Activated T-cell treated with anti-CD3 and anti-CD28 coated beads, Interleukin-2, amount 50 U/mL, for 24 hours (primary cell): ENCODE measurements around the gene WIPF2.
"Not testable (repeated sequence)": the region's sequence is repeated elsewhere in the genome, so short reads cannot be mapped to it uniquely, and the experiment has no call there.

Experiments used
- DNase-seq: peaks from one replicate; pipeline ENCODE4 v3.0.0-alpha.2; 2020
- H3K27ac Mint-ChIP-seq: 2 replicates; pipeline ENCODE4 v1.8.0; 2020; ENCODE audit warnings: mild to moderate bottlenecking, mixed read lengths
- H3K27me3 Mint-ChIP-seq: 2 replicates; pipeline ENCODE4 v1.8.0; 2020; ENCODE audit warnings: mixed read lengths
- H3K36me3 Mint-ChIP-seq: 2 replicates; pipeline ENCODE4 v1.8.0; 2020; ENCODE audit warnings: low read depth, mixed read lengths
- H3K4me1 Mint-ChIP-seq: 2 replicates; pipeline ENCODE4 v1.8.0; 2020; ENCODE audit warnings: low read depth, mixed read lengths
- H3K4me3 Mint-ChIP-seq: 2 replicates; pipeline ENCODE4 v1.8.0; 2020; ENCODE audit warnings: mild to moderate bottlenecking, moderate library complexity, mixed read lengths
- H3K9me3 Mint-ChIP-seq: 2 replicates; pipeline ENCODE4 v1.8.0; 2020; ENCODE audit warnings: mixed read lengths

The WIPF2 gene

GRCh38 chr17:40181205-40181604 is 37.9 kb upstream of the WIPF2 start:
- DNase-seq = no peak
- Mint-ChIP-seq H3K9me3 (no peaks in the 10 kb centered on the region), H3K36me3 (peaks cover 12% of the 10 kb centered on the region), H3K4me1 (peaks cover 13% of the 10 kb centered on the region), H3K27me3 (no peaks in the 10 kb centered on the region), H3K27ac (no peak overlapping the region), H3K4me3 (no peak overlapping the region)

GRCh38 chr17:40182606-40183005 is 36.5 kb upstream of the WIPF2 start:
- H3K4me3 Mint-ChIP-seq = no peak overlapping the region
- H3K27me3 Mint-ChIP-seq = no peaks in the 10 kb centered on the region
- H3K4me1 Mint-ChIP-seq = peaks cover 3% of the 10 kb centered on the region
- H3K36me3 Mint-ChIP-seq = peaks cover 2% of the 10 kb centered on the region
- no peaks in the 10 kb centered on the region for H3K9me3 Mint-ChIP-seq
- DNase-seq = no peak
- H3K27ac Mint-ChIP-seq = no peak overlapping the region

GRCh38 chr17:40187238-40187637 is 31.9 kb upstream of the WIPF2 start:
- Mint-ChIP-seq H3K4me1 (peaks cover 10% of the 10 kb centered on the region), H3K9me3 (no peaks in the 10 kb centered on the region), H3K27ac (peak overlapping the region; percentile 5), H3K36me3 (peaks cover 2% of the 10 kb centered on the region), H3K4me3 (no peak overlapping the region), H3K27me3 (peaks cover 2% of the 10 kb centered on the region)
- DNase-seq = no peak

GRCh38 chr17:40188694-40189093 is 30.4 kb upstream of the WIPF2 start:
- no peak overlapping the region for H3K4me3 Mint-ChIP-seq
- H3K36me3 Mint-ChIP-seq = peaks cover 9% of the 10 kb centered on the region
- no peak for DNase-seq
- no peak overlapping the region for H3K27ac Mint-ChIP-seq
- H3K4me1 Mint-ChIP-seq = peaks cover 10% of the 10 kb centered on the region
- peaks cover 2% of the 10 kb centered on the region for H3K27me3 Mint-ChIP-seq
- H3K9me3 Mint-ChIP-seq = no peaks in the 10 kb centered on the region

- peaks cover 11% of the 10 kb centered on the region for H3K36me3 Mint-ChIP-seq
- DNase-seq = peak; percentile 47
- no peak overlapping the region for H3K27ac Mint-ChIP-seq
- H3K27me3 Mint-ChIP-seq = peaks cover 2% of the 10 kb centered on the region
- peaks cover 10% of the 10 kb centered on the region for H3K4me1 Mint-ChIP-seq
- H3K9me3 Mint-ChIP-seq = no peaks in the 10 kb centered on the region
- peak overlapping the region; percentile 84 for H3K4me3 Mint-ChIP-seq
These were observed 28.7 kb upstream of the WIPF2 start for GRCh38 chr17:40190197-40191021.

GRCh38 chr17:40191237-40192208 is 27.6 kb upstream of the WIPF2 start:
- Mint-ChIP-seq H3K4me3 (peak overlapping the region; percentile 84), H3K27me3 (peaks cover 2% of the 10 kb centered on the region), H3K4me1 (peaks cover 10% of the 10 kb centered on the region), H3K27ac (peak overlapping the region; percentile 71), H3K9me3 (no peaks in the 10 kb centered on the region), H3K36me3 (peaks cover 11% of the 10 kb centered on the region)
- DNase-seq = peak; percentile 80

GRCh38 chr17:40192961-40193360 is 26.1 kb upstream of the WIPF2 start:
- Mint-ChIP-seq H3K4me3 (no peak overlapping the region), H3K27ac (no peak overlapping the region), H3K9me3 (no peaks in the 10 kb centered on the region), H3K36me3 (peaks cover 11% of the 10 kb centered on the region), H3K27me3 (peaks cover 10% of the 10 kb centered on the region), H3K4me1 (peaks cover 10% of the 10 kb centered on the region)
- DNase-seq = no peak

GRCh38 chr17:40194821-40195220 is 24.3 kb upstream of the WIPF2 start:
- DNase-seq = no peak
- no peaks in the 10 kb centered on the region for H3K9me3 Mint-ChIP-seq
- H3K36me3 Mint-ChIP-seq = peaks cover 11% of the 10 kb centered on the region
- peaks cover 10% of the 10 kb centered on the region for H3K4me1 Mint-ChIP-seq
- H3K27ac Mint-ChIP-seq = no peak overlapping the region
- H3K27me3 Mint-ChIP-seq = peaks cover 16% of the 10 kb centered on the region
- no peak overlapping the region for H3K4me3 Mint-ChIP-seq

GRCh38 chr17:40197550-40197949 is 21.6 kb upstream of the WIPF2 start:
- no peak for DNase-seq
- Mint-ChIP-seq H3K4me1 (peaks cover 4% of the 10 kb centered on the region), H3K27me3 (peaks cover 14% of the 10 kb centered on the region), H3K36me3 (peaks cover 9% of the 10 kb centered on the region), H3K27ac (no peak overlapping the region), H3K4me3 (no peak overlapping the region), H3K9me3 (no peaks in the 10 kb centered on the region)

- peak; percentile 47 for DNase-seq
- not testable (repeated sequence) for H3K27ac Mint-ChIP-seq, H3K9me3 Mint-ChIP-seq, H3K4me1 Mint-ChIP-seq, H3K36me3 Mint-ChIP-seq
- peak overlapping the region; percentile 62 for H3K4me3 Mint-ChIP-seq
- H3K27me3 Mint-ChIP-seq = peaks cover 14% of the 10 kb centered on the region
These were observed 21.1 kb upstream of the WIPF2 start for GRCh38 chr17:40197965-40198456.

GRCh38 chr17:40198576-40198975 is 20.5 kb upstream of the WIPF2 start:
- Mint-ChIP-seq H3K36me3 (peaks cover 3% of the 10 kb centered on the region), H3K4me1 (peaks cover 4% of the 10 kb centered on the region), H3K9me3 (no peaks in the 10 kb centered on the region), H3K27ac (no peak overlapping the region), H3K27me3 (peaks cover 14% of the 10 kb centered on the region), H3K4me3 (peak overlapping the region; percentile 62)
- no peak for DNase-seq

- peaks cover 4% of the 10 kb centered on the region for H3K4me1 Mint-ChIP-seq
- H3K27ac Mint-ChIP-seq = no peak overlapping the region
- H3K36me3 Mint-ChIP-seq = no peaks in the 10 kb centered on the region
- peaks cover 4% of the 10 kb centered on the region for H3K27me3 Mint-ChIP-seq
- DNase-seq = no peak
- H3K4me3 Mint-ChIP-seq = no peak overlapping the region
- H3K9me3 Mint-ChIP-seq = no peaks in the 10 kb centered on the region
These were observed 16.0 kb upstream of the WIPF2 start for GRCh38 chr17:40203131-40203530.

GRCh38 chr17:40206193-40206592 is 12.9 kb upstream of the WIPF2 start:
- not testable (repeated sequence) for H3K36me3 Mint-ChIP-seq, H3K4me1 Mint-ChIP-seq, H3K27me3 Mint-ChIP-seq, H3K27ac Mint-ChIP-seq, DNase-seq, H3K4me3 Mint-ChIP-seq, H3K9me3 Mint-ChIP-seq

- Mint-ChIP-seq H3K4me3 (no peak overlapping the region), H3K36me3 (no peaks in the 10 kb centered on the region), H3K27ac (no peak overlapping the region), H3K4me1 (no peaks in the 10 kb centered on the region), H3K27me3 (no peaks in the 10 kb centered on the region), H3K9me3 (no peaks in the 10 kb centered on the region)
- no peak for DNase-seq
These were observed 9.6 kb upstream of the WIPF2 start for GRCh38 chr17:40209404-40210093.
